H9 (cell line): ENCODE measurements around the gene ANKRD7. TPM values are rescaled to one million over a fixed set of nuclear protein-coding genes. Genes with fewer than 3 reads are reported as not detected.
A peak's percentile ranks its signal among the peaks of the same experiment; 100 is the strongest.

Experiments
- DNase-seq: peaks from one replicate; pipeline ENCODE4 v3.0.0-alpha.2; 2017
- H2AFZ ChIP-seq: one replicate; pipeline ENCODE4 v1.6.1; 2013; ENCODE audit warnings: mild to moderate bottlenecking, low read length, control low read depth, moderate library complexity
- H2AK5ac ChIP-seq: 2 replicates; pipeline ENCODE4 v1.6.1; 2013; ENCODE audit warnings: low read length, control low read depth, mixed read lengths; ENCODE audit not compliant: insufficient read length
- H2BK120ac ChIP-seq: one replicate; pipeline ENCODE4 v1.6.1; 2013; ENCODE audit warnings: low read depth, mild to moderate bottlenecking, low read length, control low read depth, inconsistent platforms; ENCODE audit not compliant: poor library complexity, severe bottlenecking
- H2BK12ac ChIP-seq: 2 replicates; pipeline ENCODE4 v1.6.1; 2013; ENCODE audit warnings: low read length, control low read depth, mixed read lengths, low read depth; ENCODE audit not compliant: insufficient read length
- H2BK15ac ChIP-seq: 2 replicates; pipeline ENCODE4 v1.6.1; 2013; ENCODE audit warnings: low read depth, low read length, control low read depth
- H2BK20ac ChIP-seq: one replicate; pipeline ENCODE4 v1.6.1; 2013; ENCODE audit warnings: low read depth, mild to moderate bottlenecking, low read length, control low read depth, inconsistent platforms; ENCODE audit not compliant: poor library complexity, severe bottlenecking
- H2BK5ac ChIP-seq: 2 replicates; pipeline ENCODE4 v1.6.1; 2013; ENCODE audit warnings: low read length, control low read depth, mixed read lengths; ENCODE audit not compliant: insufficient read length
- H3K14ac ChIP-seq: 2 replicates; pipeline ENCODE4 v1.6.1; 2013; ENCODE audit warnings: low read length, control low read depth; ENCODE audit not compliant: insufficient read depth
- H3K18ac ChIP-seq: 2 replicates; pipeline ENCODE4 v1.6.1; 2013; ENCODE audit warnings: low read depth, mild to moderate bottlenecking, mixed read lengths, low read length, control low read depth; ENCODE audit not compliant: insufficient read length
- H3K23ac ChIP-seq: 2 replicates; pipeline ENCODE4 v1.6.1; 2013; ENCODE audit warnings: low read length, control low read depth, mixed read lengths, low read depth; ENCODE audit not compliant: insufficient read length
- H3K23me2 ChIP-seq: 2 replicates; pipeline ENCODE4 v1.6.1; 2013; ENCODE audit warnings: low read depth, mild to moderate bottlenecking, mixed read lengths, low read length, control low read depth; ENCODE audit not compliant: insufficient read length, poor library complexity, severe bottlenecking
- H3K27ac ChIP-seq: 2 replicates; pipeline ENCODE4 v1.5.1; 2013; ENCODE audit warnings: low read length, control low read depth, mixed read lengths, low read depth; ENCODE audit not compliant: insufficient read length
- H3K27me3 ChIP-seq: 2 replicates; pipeline ENCODE4 v1.6.1; 2013; ENCODE audit warnings: low read length, control low read depth, inconsistent platforms; ENCODE audit not compliant: insufficient read depth
- H3K4ac ChIP-seq: 2 replicates; pipeline ENCODE4 v1.6.1; 2013; ENCODE audit warnings: low read depth, mild to moderate bottlenecking, control low read depth, inconsistent platforms, low read length, moderate library complexity
- H3K4me1 ChIP-seq: 2 replicates; pipeline ENCODE4 v1.6.1; 2013; ENCODE audit warnings: low read length, control low read depth, inconsistent platforms; ENCODE audit not compliant: insufficient read depth
- H3K4me2 ChIP-seq: 2 replicates; pipeline ENCODE4 v1.6.1; 2013; ENCODE audit warnings: low read length, control low read depth, mixed read lengths; ENCODE audit not compliant: insufficient read length, insufficient read depth
- H3K56ac ChIP-seq: 2 replicates; pipeline ENCODE4 v1.6.1; 2013; ENCODE audit warnings: low read depth, mild to moderate bottlenecking, mixed read lengths, low read length, control low read depth; ENCODE audit not compliant: insufficient read length
- H3K79me1 ChIP-seq: 2 replicates; pipeline ENCODE4 v1.6.1; 2013; ENCODE audit warnings: low read depth, mild to moderate bottlenecking, moderate library complexity, low read length, control low read depth, inconsistent platforms; ENCODE audit not compliant: insufficient read depth, poor library complexity, severe bottlenecking
- H3K79me2 ChIP-seq: 2 replicates; pipeline ENCODE4 v1.6.1; 2013; ENCODE audit warnings: low read length, control low read depth, inconsistent platforms; ENCODE audit not compliant: insufficient read depth
- H3K9ac ChIP-seq: 2 replicates; pipeline ENCODE4 v1.6.1; 2013; ENCODE audit warnings: low read length, control low read depth, mixed read lengths; ENCODE audit not compliant: insufficient read length; ENCODE audit errors: extremely low read depth
- H3K9me3 ChIP-seq: one replicate; pipeline ENCODE4 v1.6.1; 2013; ENCODE audit warnings: low read depth, low read length, inconsistent platforms; ENCODE audit not compliant: control insufficient read depth
- H3T11ph ChIP-seq: one replicate; pipeline ENCODE4 v1.6.1; 2013; ENCODE audit warnings: mild to moderate bottlenecking, low read length, control low read depth, inconsistent platforms
- H4K20me1 ChIP-seq: one replicate; pipeline ENCODE4 v1.6.1; 2013; ENCODE audit not compliant: control insufficient read depth, insufficient read length, insufficient read depth
- H4K5ac ChIP-seq: 2 replicates; pipeline ENCODE4 v1.6.1; 2013; ENCODE audit warnings: low read depth, mild to moderate bottlenecking, mixed read lengths, low read length, control low read depth; ENCODE audit not compliant: insufficient read length
- H4K8ac ChIP-seq: replicated peaks from 2 replicates; pipeline ENCODE4 v1.6.1; 2013; ENCODE audit warnings: low read length, control low read depth, mixed read lengths, low read depth; ENCODE audit not compliant: insufficient read length
- H4K91ac ChIP-seq: 2 replicates; pipeline ENCODE4 v1.6.1; 2013; ENCODE audit warnings: low read depth, mild to moderate bottlenecking, moderate library complexity, mixed read lengths, low read length, control low read depth; ENCODE audit not compliant: insufficient read length
- H3K27ac Mint-ChIP-seq, 3 experiments: 2 replicates in 2 of 3; 3 replicates in 1 of 3; pipeline ENCODE4 v1.8.0; 2020 to 2021; ENCODE audit warnings: mixed read lengths in 3 of 3, mild to moderate bottlenecking in 1 of 3, moderate library complexity in 1 of 3
- H3K27me3 Mint-ChIP-seq: 2 replicates; pipeline ENCODE4 v1.8.0; 2021; ENCODE audit warnings: low read depth, mild to moderate bottlenecking, moderate library complexity, mixed read lengths
- H3K36me3 Mint-ChIP-seq, 3 experiments: 2 replicates in 2 of 3; 3 replicates in 1 of 3; pipeline ENCODE4 v1.8.0; 2020 to 2021; ENCODE audit warnings: low read depth in 3 of 3, mixed read lengths in 3 of 3; ENCODE audit not compliant: insufficient read depth in 1 of 3
- H3K4me1 Mint-ChIP-seq, 2 experiments: 2 replicates each; pipeline ENCODE4 v1.8.0; 2020; ENCODE audit warnings: mixed read lengths in 2 of 2
- H3K4me3 Mint-ChIP-seq, 2 experiments: 2 replicates in 1 of 2; 3 replicates in 1 of 2; pipeline ENCODE4 v1.8.0; 2020 to 2021; ENCODE audit warnings: mild to moderate bottlenecking in 2 of 2, mixed read lengths in 2 of 2, moderate library complexity in 1 of 2
- H3K9me3 Mint-ChIP-seq, 2 experiments: 2 replicates in 1 of 2; 3 replicates in 1 of 2; pipeline ENCODE4 v1.8.0; 2020; ENCODE audit warnings: mild to moderate bottlenecking in 2 of 2, mixed read lengths in 2 of 2, moderate library complexity in 1 of 2
- CTCF ChIP-seq: fragments of 200-600 bp; sonication (generic); conservative IDR thresholded peaks from 3 replicates; pipeline ENCODE4 v1.8.0; 2021; ENCODE audit warnings: antibody characterized with exemption, mild to moderate bottlenecking
- WGBS: extraction: QIAGEN DNeasy Blood & Tissue Kit; methylation state at CpG from one replicate; pipeline ENCODE4 v1.1.7; 2013; ENCODE audit warnings: missing lambda C conversion rate, low lambda C conversion rate, mixed read lengths; ENCODE audit not compliant: insufficient read length; ENCODE audit errors: extremely low coverage; 5-methylcytosine and 5-hydroxymethylcytosine counted together
- total RNA-seq: library from RNA; stranded (reverse); gene quantifications from 2 replicates; pipeline ENCODE4 v1.2.1, GENCODE V29; 2021

ANKRD7 gene
- total RNA-seq, 1 experiment from 2014 or later = not detected

DNA sequence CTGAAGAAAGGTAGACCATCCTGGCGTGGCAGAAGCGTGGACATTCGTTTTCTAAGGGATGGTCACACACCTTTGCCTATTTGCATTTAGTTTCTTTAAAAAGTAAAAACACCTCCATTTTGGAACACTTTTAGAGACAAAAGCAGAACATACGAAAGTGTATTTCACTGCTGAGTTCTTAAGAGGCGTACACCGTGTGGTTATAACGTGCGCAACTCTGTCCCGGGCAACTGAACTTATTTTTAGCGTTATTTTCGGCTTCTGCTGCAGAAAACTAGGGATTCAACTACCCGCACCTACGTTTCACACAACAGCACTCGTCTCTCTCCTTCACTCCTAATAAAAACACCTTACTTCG is 41.1 kb upstream of the ANKRD7 start:
- peak overlapping the region; percentile 91 for H3K18ac ChIP-seq
- no peak overlapping the region; the same call in 1 of the 2 replicates for H3K4ac ChIP-seq
- no peaks in the 10 kb centered on the region for H3K4me1 ChIP-seq
- no peak overlapping the region for H2BK120ac ChIP-seq
- H3K79me1 ChIP-seq = no peaks in the 10 kb centered on the region
- peak overlapping the region; percentile 93; the same call in 1 of the 2 replicates for H3K14ac ChIP-seq
- peak overlapping the region; percentile 92 for H4K5ac ChIP-seq
- DNase-seq = no peak
- Mint-ChIP-seq H3K9me3 (no peaks in the 10 kb centered on the region; a peak in 2 of 5 replicates), H3K4me1 (peaks cover 13 to 22% of the 10 kb centered on the region in 2 experiments), H3K4me3 (peak overlapping the region; percentile 93 to 94), H3K27ac (peak overlapping the region; percentile 96 to 100 (median 98)), H3K36me3 (peaks cover 13 to 31% (median 30%) of the 10 kb centered on the region in 3 experiments), H3K27me3 (peaks cover 4% of the 10 kb centered on the region; the same call in 1 of the 2 replicates)
- peaks cover 6% of the 10 kb centered on the region for H3K23me2 ChIP-seq
- no peaks in the 10 kb centered on the region for H3K27me3 ChIP-seq
- H2AFZ ChIP-seq = no peak overlapping the region
- no peak overlapping the region for H2BK15ac ChIP-seq
- H3K9ac ChIP-seq = peak overlapping the region; percentile 99
- no peak overlapping the region for H4K91ac ChIP-seq
- H2BK20ac ChIP-seq = no peak overlapping the region
- H4K20me1 ChIP-seq = no peaks in the 10 kb centered on the region
- no peaks in the 10 kb centered on the region for H3K9me3 ChIP-seq
- H3K23ac ChIP-seq = no peak overlapping the region
- H2BK12ac ChIP-seq = no peak overlapping the region
- H2AK5ac ChIP-seq = no peak overlapping the region
- WGBS = no CpG with 5 or more reads among the region's 15 CpGs
- peaks cover 13% of the 10 kb centered on the region; the same call in 1 of the 2 replicates for H3K79me2 ChIP-seq
- H3K27ac ChIP-seq = peak overlapping the region; percentile 79
- peak overlapping the region; percentile 77 for H2BK5ac ChIP-seq
- peak overlapping the region; percentile 88 for H3K56ac ChIP-seq
- no peak overlapping the region for H4K8ac ChIP-seq
- H3T11ph ChIP-seq = no peak overlapping the region
- peak overlapping the region; percentile 88 for H3K4me2 ChIP-seq
- TF ChIP-seq CTCF = no peak
